HG03378 (cell line): ENCODE results near the gene CD3D.
"Not testable (repeated sequence)": the region's sequence is repeated elsewhere in the genome, so short reads cannot be mapped to it uniquely, and the experiment has no call there.

Experiments
- ATAC-seq: cut with Tn5 transposase; IDR thresholded peaks from one replicate; pipeline ENCODE4 v1.9.1; 2021; ENCODE audit warnings: mild to moderate bottlenecking, moderate library complexity; ENCODE audit not compliant: unreplicated experiment

The CD3D gene

GRCh38 chr11:118339281-118339961 lies 3.1 kb downstream of the CD3D start:
- ATAC-seq = no peak

- no peak for ATAC-seq
Observed at GRCh38 chr11:118338637-118339061, 3.9 kb downstream of the CD3D start.

GRCh38 chr11:118334745-118335144 lies 7.8 kb downstream of the CD3D start:
- ATAC-seq = no peak

GRCh38 chr11:118328745-118329144 lies 13.8 kb downstream of the CD3D start:
- no peak for ATAC-seq

- ATAC-seq = no peak
Observed at GRCh38 chr11:118325283-118325682, 17.2 kb downstream of the CD3D start.

GRCh38 chr11:118322721-118323120 lies 19.8 kb downstream of the CD3D start:
- ATAC-seq = no peak

- no peak for ATAC-seq
Observed at GRCh38 chr11:118321386-118322082, 21.0 kb downstream of the CD3D start.

- ATAC-seq = no peak
Observed at GRCh38 chr11:118320515-118320914, 22.0 kb downstream of the CD3D start.

- ATAC-seq = no peak
Observed at GRCh38 chr11:118319337-118319707, 23.2 kb downstream of the CD3D start.

- ATAC-seq = no peak
Observed at GRCh38 chr11:118318581-118319336, 23.7 kb downstream of the CD3D start.

GRCh38 chr11:118318124-118318523 lies 24.4 kb downstream of the CD3D start:
- no peak for ATAC-seq

GRCh38 chr11:118314988-118315411 lies 27.5 kb downstream of the CD3D start:
- ATAC-seq = no peak

GRCh38 chr11:118313242-118313641 lies 29.3 kb downstream of the CD3D start:
- ATAC-seq = no peak

- ATAC-seq = no peak
Observed at GRCh38 chr11:118312328-118312727, 30.2 kb downstream of the CD3D start.

GRCh38 chr11:118311518-118311917 lies 31.0 kb downstream of the CD3D start:
- no peak for ATAC-seq

GRCh38 chr11:118310781-118311485 lies 31.6 kb downstream of the CD3D start:
- no peak for ATAC-seq

GRCh38 chr11:118310271-118310670 lies 32.2 kb downstream of the CD3D start:
- no peak for ATAC-seq

- not testable (repeated sequence) for ATAC-seq
Observed at GRCh38 chr11:118308995-118309528, 33.4 kb downstream of the CD3D start.

- no peak for ATAC-seq
Observed at GRCh38 chr11:118306556-118306955, 35.9 kb downstream of the CD3D start.

- no peak for ATAC-seq
Observed at GRCh38 chr11:118305726-118306125, 36.8 kb downstream of the CD3D start.
